Left ventricle myocardium superior (tissue), 1 donor: Measurements from ENCODE around the gene NBPF8. TPM values are rescaled to one million over a fixed set of nuclear protein-coding genes. Genes with fewer than 3 reads are reported as not detected.
A peak's percentile ranks its signal among the peaks of the same experiment; 100 is the strongest.
"Not testable (repeated sequence)": the region's sequence is repeated elsewhere in the genome, so short reads cannot be mapped to it uniquely, and the experiment has no call there.

Experiments
- ATAC-seq: fragments of 200-7000 bp; cut with Tn5 transposase; one replicate; pipeline ENCODE4 v1.9.1; 2020; ENCODE audit warnings: mild to moderate bottlenecking, moderate library complexity
- DNase-seq: peaks from one replicate; pipeline ENCODE4 v3.0.0-alpha.2; 2020
- intact Hi-C: fragments of 100-400 bp; cut with micrococcal nuclease; formaldehyde crosslinking; loops from one replicate; pipeline ENCODE4 v1.11.0; 2022
- long read RNA-seq: library from polyadenylated mRNA; unstranded; transcript quantifications from one replicate; pipeline ENCODE4 v2.0.0, GENCODE V29; 2021
- total RNA-seq: library from RNA; stranded (reverse); fragmentation: NEBNext Ultra II Directional; extraction: Animal tissue kit (Norgen Biotek cat#: 25700); gene quantifications from one replicate; pipeline ENCODE4 v1.2.1, GENCODE V29; 2021
- donor health status: DM: no; HTN: yes; CAD: no; lungs with severe emphysema.

The NBPF8 gene, protein sequence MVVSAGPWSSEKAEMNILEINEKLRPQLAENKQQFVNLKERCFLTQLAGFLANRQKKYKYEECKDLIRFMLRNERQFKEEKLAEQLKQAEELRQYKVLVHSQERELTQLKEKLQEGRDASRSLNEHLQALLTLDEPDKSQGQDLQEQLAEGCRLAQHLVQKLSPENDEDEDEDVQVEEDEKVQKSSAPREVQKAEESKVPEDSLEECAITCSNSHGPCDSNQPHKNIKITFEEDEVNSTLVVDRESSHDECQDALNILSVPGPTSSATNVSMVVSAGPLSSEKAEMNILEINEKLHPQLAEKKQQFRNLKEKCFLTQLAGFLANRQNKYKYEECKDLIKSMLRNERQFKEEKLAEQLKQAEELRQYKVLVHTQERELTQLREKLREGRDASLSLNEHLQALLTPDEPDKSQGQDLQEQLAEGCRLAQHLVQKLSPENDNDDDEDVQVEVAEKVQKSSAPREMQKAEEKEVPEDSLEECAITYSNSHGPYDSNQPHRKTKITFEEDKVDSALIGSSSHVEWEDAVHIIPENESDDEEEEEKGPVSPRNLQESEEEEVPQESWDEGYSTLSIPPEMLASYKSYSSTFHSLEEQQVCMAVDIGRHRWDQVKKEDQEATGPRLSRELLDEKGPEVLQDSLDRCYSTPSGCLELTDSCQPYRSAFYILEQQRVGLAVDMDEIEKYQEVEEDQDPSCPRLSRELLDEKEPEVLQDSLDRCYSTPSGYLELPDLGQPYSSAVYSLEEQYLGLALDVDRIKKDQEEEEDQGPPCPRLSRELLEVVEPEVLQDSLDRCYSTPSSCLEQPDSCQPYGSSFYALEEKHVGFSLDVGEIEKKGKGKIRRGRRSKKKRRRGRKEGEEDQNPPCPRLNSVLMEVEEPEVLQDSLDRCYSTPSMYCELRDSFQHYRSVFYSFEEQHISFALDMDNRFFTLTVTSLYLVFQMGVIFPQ
- total RNA-seq = 1.3 TPM
- long read RNA-seq, partial matches to known transcripts = 0 of 3 reads
- long read RNA-seq, other reads (novel, unspliced or antisense) = 3 of 3 reads

DNA sequence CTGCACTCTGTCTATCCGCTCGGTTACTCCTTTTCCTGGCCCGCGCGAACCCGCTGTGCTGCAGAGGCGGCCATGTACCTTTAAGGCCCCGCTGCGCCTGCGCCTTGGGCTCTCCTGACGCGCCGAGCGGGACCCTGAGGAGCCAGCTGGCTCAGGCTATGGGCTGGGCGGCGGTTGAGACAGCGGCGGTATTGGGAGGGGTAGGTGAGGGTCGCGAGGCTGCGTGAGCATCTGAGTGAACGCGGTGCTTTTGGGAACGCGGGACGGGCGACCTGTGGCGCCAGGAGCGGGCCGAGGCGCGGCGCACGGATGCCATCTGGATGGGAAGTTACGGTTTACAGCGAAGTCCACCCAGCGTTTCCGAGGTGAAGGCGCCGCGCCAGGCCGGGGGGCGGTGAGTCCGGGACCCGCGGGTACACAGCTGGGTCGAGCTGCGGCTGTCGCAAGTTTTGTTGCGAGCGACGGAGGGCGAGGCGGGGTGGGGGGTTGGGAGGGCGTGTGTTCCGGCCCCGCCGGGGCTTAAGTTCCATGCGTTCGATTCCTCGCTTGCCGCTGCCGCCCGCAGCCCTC is at the start of gene NBPF8:
Gene NBPF8, plus strand, starts transcription at position 125 of the 570 bp plus-strand sequence. CDS start 21,488 bp downstream, outside the sequence.
- intact Hi-C loops = not testable (repeated sequence)
- ATAC-seq (peak; percentile 100), DNase-seq (peak; percentile 90)

DNA sequence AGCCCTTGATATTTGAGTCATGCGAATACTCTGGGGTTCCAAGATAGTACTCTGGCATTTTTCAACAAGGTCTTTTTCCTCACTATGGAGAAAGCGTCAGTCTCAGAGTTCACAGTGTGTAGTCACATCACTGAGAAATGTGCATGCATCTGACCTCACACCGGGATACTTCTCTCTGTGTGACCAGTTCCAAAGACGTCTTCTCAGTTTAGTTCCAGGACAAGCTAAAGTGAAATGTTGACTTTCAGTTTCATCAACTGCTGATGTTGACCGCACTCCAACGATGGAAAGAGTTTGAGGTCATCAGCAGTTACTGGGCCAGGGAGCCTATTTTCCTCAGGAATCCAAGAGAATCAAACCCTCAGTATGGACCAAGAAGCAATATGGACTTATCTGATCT is 47.1 kb upstream of the NBPF8 start:
- ATAC-seq, intact Hi-C loops, DNase-seq: not testable (repeated sequence)

DNA sequence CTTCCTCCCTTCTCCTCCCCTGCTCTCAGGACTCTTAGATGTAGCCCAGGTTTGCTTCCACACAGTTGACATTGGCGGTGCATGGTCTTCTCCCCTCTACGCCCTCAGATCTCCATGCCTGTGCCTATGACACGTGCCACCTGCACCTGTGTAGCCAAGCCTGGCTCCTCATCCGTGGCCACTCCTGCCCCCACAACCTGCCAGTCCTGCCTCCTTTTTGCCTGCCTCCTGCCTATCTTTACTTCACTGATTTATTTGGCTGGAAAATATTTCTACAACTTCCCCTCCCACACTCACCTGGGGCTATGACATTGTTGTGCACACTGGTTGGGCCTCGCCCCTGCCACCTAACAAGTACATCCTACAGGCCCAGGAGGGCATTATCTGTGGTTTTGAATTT is 28.2 kb upstream of the NBPF8 start:
- ATAC-seq, DNase-seq, intact Hi-C loops: not testable (repeated sequence)

DNA sequence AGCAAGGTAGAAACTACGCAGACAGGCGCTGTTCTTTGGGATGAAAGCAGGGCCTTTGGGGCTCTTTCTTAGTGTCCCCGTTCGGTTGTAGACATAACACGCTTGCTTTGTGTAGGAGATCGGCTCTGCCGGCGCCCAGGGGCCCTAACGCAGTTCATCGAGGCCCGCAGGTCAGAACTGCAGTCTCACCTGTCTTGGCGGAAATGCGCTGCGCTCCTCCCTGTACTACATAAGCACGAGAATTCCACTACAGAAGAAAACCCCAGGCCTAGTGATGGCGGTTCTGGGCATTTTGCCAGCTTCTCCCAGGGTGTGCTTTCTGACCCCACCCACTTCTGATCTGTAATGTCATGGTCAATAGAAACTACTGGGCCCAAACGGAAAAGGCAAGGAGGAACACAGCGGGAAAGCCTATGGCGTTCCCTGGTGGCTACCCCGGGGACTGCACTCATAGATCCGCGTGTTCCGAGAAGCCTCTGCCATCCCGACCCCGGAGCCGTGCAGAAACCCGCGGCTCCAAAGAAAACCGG is 26.2 kb upstream of the NBPF8 start:
- DNase-seq, intact Hi-C loops, ATAC-seq: not testable (repeated sequence)

DNA sequence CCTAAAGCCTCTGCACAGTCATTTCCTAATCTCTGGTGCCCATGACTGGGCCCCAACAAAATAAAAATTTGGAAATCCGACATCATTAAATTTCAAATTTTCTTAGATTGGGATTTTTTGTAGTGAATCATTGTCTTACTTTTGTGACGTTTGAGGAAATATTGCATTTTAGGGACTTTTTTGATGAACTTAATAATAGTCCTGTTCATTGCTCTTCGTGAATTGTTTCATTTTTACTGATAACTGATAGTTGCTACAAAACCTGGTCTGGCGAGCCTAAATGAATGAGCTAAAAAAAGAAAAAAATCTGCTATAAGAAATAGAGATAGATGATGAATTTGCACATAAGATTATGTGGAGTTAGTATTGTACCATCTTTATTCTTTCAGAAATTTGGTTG is 23.5 kb upstream of the NBPF8 start:
- ATAC-seq, intact Hi-C loops, DNase-seq: not testable (repeated sequence)

DNA sequence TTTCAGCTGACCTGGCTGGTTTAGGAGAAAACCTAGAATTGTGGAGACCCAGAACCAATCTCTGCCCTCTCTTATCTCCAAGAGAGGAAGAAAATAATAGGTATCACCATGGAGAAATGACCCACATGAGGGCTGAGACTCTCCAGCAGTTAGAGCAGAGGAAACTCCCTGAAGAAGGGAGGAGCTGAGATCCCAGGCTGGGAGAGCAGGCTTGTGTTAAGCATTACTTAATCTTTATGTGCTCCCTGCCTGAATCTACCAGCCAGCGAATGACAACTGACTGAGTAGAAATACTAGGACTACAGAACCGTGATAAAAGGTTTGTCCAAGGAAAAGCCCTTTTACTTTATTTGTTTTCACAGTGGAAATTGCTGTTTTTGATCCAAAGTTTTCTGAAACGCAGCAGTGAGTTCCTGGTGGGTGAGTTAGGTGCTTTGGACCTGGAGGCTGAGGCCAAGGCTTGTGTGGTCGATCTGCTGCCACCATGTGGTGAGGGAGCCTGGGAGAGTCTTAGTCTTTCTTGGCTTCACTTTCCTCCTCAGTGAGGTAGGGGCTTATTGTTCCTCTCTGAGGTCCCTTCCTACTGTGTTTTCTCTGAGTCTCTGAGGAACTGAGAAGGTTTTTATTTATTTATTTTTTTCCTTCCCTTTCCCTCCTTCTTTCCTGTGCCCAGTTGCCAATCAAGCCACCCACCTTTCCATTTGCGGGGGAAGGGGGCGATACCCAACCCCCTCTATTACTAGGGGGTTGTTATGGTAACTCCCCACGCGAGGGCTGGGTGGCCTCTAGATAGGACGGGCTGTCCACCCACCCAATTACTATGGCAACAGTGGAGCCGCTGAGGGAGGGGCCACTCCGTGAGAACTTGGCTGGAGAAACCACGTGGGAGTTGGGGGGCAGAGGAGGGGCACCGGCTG is 21.3 kb upstream of the NBPF8 start:
- intact Hi-C loops, ATAC-seq, DNase-seq: not testable (repeated sequence)

DNA sequence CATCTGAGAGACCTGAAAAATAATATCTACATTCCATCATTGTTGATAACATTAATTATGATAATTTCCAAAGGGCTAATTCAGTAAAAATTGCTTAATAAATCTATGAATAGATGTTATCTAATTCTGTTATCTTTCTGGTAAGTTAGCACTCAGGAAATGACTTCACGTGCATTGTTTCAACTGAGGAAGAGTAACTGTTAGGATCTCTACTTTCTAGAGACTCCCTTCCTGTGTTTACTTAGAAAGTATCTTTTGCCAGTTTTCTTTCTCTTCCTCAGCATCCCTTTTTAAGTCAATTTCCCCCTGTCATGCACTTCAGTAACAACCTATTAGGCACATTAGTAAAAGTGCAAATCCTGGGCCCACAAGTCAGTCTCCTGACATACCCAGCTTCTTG is 9.5 kb upstream of the NBPF8 start:
- DNase-seq, ATAC-seq, intact Hi-C loops: not testable (repeated sequence)

DNA sequence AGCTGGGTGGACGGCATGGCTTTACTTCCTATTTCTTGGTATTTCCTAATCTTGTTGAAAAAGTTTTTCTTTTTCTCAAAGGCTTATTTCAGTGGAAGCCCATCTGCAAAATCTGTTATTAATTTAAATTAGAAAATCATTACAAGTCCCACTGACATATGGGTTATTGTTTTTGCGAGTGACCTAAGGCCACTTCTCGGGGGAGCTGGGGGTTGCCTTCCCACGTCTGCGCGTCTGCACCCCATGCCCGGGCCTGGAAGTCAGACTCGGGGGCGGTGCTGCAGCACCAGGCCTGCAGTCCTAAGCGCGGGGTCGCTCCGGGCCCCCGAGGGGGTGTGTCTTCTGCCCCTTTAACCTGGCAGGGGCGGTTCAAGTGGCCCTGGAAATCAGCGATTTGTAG is 384 bp upstream of the NBPF8 start:
- intact Hi-C loops, DNase-seq: not testable (repeated sequence)
- peak; percentile 6 for ATAC-seq

DNA sequence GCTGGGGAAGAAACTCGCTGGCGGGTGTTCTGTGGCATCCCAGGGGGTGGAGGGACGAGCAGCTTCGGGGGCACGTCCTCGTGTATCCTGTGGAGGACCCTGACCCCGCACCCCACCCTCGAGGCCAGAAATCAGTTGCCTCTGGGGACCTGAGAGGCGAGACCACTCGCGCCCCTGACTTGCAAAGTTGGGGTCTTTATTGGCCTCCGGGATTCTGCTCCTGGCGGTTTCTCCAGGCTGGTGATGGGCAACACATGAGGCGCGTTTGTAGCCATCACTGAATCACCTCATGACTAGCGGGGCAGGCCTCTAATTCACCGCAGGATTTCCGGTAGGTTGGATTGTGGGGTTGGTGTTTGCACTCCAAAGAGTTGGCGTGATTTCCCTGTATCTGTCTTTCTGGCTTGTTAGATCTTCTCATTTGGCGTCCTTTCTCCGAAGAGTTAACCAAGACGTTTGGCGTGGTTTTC is 692 bp downstream of the NBPF8 start:
- peak; percentile 81 for ATAC-seq
- intact Hi-C loops, DNase-seq: not testable (repeated sequence)

DNA sequence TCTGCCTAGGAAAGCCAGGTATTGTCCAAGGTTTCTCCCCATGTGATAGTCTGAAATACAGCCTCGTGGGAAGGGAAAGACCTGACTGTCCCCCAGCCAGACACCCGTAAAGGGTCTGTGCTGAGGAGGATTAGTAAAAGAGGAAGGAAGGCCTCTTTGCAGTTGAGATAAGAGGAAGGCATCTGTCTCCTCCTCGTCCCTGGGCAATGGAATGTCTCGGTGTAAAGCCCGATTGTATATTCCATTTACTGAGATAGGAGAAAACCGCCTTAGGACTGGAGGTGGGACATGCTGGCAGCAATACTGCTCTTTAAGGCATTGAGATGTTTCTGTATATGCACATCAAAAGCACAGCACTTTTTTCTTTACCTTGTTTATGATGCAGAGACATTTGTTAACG is 10.2 kb downstream of the NBPF8 start:
- intact Hi-C loops, ATAC-seq, DNase-seq: not testable (repeated sequence)

DNA sequence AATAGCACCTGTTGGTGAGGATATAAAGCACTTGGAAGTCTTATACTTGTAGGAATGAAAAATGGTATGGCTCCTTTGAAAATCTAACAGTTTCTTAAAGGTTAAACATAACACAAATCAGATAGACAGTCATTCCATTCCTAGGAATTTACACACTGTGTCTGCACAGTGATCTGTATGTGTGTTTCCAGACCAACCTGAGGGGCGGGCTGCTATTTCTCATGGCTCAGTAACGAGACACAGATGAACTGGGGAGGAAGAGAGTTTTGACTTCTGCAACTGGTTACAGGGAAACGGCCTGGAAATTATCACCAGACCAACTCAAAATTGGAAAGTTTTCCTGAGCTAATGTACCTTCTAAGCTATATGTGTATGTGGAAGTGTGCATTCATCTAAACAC is 16.8 kb downstream of the NBPF8 start:
- ATAC-seq, intact Hi-C loops, DNase-seq: not testable (repeated sequence)

DNA sequence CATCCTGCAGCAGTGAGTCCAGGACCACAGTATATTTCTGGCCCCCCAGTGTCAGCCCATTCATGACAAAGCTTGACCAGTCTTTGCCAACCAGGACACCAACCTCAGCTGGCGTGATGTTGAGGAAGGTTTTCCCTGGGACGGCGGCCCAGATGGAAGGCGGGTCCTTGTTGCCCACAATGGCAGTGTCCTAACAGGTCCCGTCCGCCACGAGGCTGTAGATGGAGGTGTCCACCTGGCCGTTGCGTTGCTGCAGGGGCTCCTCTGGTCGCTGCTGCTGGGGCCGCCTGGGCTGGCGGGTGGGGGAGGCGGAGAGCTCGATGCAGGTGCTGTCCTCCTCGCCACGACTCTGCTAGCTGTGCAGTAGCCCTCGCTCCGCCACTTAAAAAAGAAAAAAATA is 19.0 kb downstream of the NBPF8 start:
- intact Hi-C loops, ATAC-seq: not testable (repeated sequence)
- DNase-seq = peak; percentile 23

DNA sequence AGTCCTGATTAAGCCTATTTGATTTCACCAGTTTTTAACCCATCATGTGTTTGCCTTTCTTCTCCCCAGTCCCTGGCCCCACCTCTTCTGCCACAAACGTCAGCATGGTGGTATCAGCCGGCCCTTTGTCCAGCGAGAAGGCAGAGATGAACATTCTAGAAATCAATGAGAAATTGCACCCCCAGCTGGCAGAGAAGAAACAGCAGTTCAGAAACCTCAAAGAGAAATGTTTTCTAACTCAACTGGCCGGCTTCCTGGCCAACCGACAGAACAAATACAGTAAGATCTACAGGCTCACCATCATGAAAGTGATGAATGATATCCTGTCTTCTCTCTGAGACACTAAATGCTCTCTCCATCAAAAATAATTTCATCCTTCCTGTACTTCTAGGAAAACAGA is 34.3 kb downstream of the NBPF8 start:
- ATAC-seq, DNase-seq, intact Hi-C loops: not testable (repeated sequence)

Other genes starting within 250 kb of the NBPF8 start
- 14.0 TPM for gene SEC22B, start 238.5 kb upstream of the NBPF8 start, total RNA-seq